ENCODE data around the gene RGS7.
"Not testable (repeated sequence)": the region's sequence is repeated elsewhere in the genome, so short reads cannot be mapped to it uniquely, and the experiment has no call there.

Gene RGS7

DNA sequence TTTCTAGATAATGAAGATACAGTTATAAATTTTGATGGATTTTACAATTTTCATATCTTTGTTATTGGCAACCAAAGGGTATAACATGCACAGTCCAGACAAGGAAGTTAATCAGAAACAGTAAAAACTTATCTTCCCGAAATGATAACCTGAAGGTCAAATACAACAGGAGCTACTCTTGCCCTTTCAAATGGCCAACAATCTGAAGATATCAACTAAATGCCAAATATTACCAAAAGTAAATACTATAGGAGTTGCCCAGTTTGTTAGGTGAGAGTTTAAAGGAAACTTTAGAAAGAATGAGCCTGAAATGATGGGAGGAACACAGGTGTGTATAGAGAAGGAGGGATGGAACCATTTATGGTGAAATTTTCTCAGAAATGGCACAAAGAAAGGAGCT is 153.2 kb downstream of the RGS7 start:
- no peak for DNase-seq

DNA sequence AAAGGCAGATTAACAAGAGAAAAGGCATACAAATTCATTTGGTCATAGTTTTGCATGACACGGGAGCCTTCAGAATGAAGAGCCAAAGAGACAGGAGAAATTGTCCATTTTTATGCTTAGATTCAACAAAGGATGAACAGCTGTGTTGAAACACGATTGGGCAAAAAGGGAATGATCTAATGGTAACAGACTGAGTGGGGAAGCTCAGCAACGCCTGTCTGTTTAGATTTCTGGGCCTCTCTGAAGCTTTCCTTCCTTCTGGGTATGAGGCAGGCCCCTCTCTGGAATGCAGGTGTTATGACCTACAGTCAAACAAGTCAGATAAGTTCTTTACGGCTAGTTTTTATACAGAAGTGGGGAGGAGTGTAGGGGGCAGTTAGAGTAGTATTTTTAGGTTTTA is 154.6 kb downstream of the RGS7 start:
- no peak for DNase-seq

DNA sequence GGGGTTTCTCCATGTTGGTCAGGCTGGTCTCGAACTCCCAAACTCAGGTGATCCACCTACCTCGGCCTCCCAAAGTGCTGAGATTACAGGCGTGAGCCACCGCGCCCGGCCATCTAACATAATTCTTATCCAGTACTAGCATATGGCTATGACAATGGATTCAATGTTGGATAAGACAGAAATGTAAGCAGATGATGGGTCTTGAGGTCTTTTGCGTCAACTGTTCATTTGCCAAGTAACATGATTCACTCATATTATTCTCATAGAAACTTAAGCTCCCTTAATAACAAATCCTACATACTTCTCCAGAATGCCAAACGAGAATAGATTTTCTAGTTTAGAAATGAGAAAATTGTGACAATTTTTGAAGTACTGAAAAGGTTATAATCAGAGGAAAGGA is 170.3 kb downstream of the RGS7 start:
- DNase-seq, result no peak

DNA sequence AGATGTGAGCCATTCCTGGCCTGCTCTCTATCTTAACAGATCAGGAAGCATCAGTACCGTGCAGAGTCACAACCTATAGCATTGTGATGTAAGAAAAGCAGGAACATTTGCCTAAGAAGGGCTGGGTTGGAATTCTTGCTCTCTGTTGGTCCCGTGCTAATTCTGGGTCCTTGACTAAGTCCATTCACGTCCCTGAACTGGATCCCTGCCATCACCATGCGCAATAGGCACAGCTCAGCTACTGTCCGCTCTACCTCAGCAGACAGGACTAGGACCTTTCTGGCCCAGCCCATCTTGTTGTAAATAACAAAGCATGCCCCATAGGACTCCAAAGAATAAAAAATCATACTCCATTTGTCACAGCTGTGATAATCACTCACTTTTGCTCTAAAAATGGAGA is 175.0 kb downstream of the RGS7 start:
- DNase-seq, result no peak

DNA sequence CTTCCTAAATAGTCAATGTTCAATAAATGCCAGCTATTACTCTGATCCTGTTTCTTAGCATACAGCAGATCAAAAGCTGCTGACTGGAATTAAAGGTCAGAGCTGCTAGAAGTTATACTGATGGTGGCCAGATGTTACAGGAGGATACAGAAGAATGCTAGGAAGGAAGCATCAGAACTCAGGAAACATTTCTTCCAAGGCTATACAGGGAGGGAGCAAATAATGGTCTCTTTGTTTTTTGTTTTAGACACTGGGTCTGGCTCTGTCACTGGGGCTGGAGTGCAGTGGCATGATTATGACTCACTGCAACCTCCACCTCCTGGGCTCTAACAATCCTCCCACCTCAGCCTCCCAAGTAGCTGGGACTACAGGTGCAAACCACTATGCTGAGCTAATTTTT is 175.5 kb downstream of the RGS7 start:
- no peak for DNase-seq

DNA sequence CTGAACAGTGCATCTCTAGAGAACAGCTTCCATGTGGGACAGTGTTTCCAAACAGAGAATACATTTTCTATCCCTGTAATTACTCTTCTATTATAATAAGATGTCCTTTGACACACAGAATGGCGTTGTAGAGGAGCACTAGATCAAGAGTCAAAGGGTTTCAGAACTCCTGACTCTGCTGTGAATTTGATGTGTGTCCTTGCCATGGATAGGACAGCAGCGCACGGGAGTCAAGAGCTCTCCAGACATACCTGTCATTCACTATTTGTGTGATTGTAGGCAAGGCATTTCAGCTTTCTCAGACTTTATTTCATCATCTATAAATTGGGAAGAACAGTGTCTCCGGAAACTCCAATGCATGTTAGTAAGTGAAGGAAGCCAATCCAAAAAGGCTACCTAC is 176.4 kb downstream of the RGS7 start:
- no peak for DNase-seq

DNA sequence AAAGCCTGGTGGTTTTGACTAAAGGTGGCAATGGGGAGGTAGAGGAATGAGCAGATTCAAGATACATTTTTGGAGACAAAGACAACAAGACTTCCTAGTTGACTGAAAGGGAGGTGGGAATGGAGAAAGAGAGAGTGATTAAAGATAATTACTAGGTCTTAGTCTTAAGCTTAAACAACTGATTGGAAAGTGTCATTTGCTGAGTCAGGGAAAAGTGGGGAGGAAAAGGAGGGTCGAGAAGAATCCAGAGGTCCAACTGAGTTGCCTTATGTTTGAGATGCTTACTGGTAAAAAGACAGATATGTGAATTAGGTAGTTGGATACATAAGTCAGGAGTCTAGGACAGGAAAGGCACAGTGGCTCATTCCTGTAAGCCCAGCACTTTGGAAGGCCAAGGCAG is 179.3 kb downstream of the RGS7 start:
- no peak for DNase-seq

DNA sequence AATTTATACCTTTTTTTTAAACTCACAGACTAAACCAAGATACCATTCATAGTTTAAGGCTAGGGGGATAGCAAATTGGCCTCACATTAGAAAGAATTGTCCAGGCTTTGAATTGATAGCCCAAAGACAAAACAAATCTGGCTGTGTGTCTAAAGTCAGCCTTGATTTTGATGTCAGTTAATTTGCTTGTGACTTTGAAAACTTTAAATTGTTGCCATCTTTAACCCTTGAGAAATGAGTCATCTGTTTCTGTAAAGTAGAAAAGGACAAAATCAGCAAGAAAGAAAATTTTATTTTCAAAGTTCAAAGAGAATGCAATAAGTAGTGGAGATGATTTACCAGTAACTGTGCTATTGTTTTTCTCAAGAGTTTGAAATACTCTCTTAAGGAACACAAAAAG is 184.5 kb downstream of the RGS7 start:
- no peak for DNase-seq

DNA sequence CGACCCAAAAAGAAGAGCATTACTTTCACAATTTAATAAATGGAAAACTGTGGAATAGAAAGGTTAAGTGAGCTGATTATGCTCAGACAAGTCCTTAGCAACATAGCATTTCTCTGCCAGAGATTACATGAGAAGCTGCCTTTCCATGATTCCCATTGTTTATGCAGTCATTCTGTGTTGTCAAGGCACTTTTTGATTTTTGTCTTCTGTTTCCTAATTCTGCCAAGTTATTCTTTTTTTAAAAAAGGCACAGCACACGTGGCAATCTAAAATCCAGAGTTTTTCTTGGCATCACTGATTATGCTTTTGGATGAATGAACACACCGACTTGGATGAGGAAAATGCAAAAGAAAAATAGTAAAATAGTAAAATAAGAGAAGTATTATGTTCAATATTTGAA is 185.0 kb downstream of the RGS7 start:
- no peak for DNase-seq

DNA sequence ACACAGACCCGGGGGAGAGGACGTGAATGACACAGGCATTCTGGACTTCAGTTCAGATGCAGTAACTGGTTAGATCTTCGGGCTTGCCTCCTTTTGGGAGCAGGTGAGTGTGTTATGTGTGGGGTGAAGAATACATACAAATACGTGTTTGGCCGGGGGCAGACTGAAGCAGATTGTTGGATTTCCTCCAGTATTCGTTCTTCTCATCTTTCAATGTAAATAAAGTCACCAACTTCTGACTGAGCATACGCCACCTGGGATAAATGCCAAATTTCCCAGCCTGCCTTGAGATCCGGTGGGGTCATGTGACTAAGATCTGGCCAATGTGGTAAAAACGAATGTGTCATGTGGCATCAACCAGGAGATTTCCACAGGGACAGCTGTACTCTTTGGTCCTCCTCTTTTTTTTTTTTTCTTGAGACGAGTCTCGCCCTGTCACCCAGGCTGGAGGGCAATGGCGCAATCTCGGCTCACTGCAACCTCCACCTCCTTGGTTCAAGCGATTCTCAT is 189.8 kb downstream of the RGS7 start:
- DNase-seq, result no peak

DNA sequence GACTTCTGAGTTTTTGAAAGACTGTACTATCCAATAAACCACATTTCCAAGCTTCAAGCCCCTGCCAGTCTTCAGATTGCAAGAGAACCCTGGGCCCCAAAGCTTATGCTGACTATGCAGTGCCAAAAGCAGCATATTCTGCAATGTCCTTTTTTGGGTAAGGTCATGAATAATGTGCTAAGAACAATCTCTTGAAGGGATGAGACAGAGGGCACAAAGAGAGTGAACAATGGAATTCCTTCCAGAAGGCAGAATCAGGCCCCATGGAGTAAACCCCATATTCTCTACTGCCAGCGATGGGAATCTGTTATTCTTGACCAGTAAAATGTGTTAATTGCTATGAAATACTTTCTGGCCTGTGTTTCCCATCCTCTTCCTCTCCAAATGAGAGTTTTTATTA is 190.4 kb downstream of the RGS7 start:
- DNase-seq, result no peak

DNA sequence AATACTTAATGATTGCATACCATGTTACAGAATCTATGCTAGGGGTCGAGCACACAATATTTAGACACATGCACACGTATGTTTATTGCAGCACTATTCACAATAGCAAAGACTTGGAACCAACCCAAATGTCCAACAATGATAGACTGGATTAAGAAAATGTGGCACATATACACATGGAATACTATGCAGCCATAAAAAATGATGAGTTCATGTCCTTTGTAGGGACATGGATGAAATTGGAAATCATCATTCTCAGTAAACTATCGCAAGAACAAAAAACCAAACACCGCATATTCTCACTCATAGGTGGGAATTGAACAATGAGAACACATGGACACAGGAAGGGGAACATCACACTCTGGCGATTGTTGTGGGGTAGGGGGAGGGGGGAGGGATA is 191.7 kb downstream of the RGS7 start:
- DNase-seq, result not testable (repeated sequence)

DNA sequence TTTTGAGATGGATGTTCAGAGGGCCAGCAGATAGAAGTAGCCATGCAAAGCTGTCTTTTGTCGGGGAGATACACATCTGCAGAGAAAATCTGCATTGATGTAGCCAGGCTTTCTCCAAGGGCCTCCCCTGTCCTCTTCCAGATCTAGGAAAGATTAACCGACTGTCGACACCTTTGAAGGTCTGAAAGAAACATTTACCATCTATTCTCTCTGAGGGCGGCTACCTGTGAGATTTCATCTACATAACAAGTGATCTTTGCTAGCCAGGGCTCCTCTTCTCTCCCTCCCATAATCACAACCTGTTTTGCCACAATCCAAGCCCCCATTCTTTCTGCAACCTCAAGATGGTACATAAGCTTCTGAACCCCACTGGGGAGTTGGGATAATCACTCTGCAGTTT is 193.6 kb downstream of the RGS7 start:
- DNase-seq, result no peak

DNA sequence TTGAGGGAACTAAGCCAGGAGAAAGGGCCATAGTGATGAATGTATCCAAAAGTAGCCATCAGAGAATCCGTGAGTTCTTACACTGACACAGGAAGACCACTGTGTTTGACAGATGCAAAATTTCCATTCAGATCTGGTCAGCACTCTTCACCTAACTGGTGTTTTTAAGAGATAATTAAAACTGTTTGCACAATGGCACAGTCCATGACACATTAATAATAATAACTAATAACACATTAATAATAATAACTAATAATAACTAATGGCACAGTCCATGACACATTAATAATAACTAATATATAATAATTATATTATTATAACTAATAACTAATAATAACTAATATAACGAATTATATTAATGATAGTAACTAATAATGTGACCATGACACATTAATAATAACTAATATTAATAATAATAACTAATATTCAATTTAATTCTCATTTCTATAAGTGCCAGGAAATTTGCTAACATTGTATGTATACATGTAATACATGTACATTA is 195.8 kb downstream of the RGS7 start:
- no peak for DNase-seq

DNA sequence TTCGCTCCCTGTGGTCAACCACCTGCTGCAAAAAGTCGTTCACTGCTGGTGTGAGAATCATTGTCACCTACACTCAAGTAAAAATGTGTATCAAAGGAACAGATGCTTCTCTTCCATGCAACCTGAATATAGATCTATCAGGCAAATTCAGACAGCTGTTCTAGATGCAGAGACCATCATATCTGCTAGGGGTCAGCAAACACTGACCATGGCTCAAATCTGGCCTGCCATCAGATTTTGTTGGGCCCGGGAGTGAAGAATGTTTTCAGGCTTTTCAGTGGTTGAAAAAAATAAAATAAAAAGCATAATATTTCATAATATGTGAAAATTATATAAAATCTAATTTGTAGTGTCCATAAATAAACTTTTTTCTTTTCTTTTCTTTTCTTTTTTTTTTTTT is 199.6 kb downstream of the RGS7 start:
- no peak for DNase-seq

DNA sequence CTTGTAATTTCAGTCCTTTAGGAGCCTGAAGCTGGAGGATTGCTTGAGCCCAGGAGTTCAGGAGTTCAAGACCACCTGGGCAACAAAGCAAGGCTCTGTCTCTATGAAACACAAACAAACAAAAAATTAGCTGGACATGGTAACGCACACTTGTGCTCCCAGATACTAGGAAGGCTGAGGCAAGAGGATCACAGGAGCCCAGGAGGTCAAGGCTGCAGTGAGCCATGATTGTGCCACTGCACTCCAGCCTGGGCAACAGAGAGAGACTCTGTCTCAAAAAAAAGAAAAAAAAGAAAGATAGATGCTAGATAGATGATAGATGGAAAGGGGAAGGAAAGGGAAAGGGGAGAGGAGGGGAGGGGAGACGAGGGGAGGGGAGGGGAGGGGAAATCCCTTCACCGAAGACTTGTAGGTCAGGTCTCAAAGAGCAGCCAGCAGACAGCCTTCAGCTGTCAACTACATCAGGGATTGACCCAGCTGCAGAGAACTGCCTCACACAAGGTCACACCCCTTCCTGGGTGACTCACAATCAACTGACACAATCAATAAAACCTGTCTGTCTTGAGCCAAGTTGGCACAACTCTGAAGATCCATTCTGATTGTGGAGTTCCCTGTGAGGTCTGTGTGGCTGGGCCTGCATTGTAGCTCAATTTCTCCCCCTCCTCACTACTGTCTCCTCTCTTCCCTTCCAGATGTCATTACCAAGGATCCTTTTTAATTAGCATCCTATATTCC is 200.6 kb downstream of the RGS7 start:
- DNase-seq, result no peak

DNA sequence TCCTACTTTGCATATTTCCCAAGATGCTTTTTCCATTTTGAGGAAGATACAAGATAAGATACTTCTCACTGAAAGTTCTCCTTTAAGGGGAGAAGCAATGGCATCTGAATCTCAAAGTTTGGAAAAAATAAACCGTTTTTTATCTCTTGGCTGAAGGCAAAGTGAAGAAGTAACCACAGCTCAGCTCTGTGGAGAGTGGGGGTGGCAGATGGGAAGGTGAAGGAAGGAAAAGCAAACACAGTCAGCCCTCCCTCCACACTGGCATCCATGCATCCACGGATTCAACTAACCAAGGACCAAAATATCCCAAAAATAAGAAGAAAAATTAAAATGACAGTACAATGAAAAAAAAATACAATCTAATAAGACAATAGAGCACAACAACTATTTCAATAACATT is 211.1 kb downstream of the RGS7 start:
- DNase-seq, result no peak

DNA sequence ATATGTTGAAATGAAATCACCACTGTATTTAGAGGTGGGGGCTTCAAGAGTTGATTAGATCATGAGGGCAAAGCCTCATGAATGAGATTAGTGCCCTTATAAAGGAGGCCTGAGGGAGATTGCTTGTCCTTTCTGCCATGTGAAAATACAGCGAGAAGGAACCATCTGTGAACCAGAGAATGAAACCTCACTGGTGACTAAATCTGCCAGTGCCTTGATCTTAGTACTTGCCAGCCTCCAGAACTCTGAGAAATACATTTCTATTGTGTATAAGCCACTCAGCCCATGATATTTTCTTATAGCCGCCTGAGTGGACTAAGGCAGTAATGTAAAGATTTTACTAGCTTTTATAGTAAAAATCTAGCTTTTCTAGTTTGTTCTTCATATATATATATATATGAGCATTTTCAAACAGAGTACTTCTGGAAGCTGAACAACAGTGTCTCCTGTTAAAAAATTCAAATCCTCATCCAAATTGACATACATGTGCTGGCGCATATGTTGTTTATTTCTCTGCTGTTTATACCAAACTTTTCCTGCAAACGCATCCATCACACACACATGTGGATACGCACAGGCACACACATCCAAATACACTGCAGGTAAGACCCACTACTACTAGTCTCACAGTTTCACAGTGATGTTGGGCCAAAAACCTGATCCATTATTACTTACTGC is 213.1 kb downstream of the RGS7 start:
- no peak for DNase-seq

DNA sequence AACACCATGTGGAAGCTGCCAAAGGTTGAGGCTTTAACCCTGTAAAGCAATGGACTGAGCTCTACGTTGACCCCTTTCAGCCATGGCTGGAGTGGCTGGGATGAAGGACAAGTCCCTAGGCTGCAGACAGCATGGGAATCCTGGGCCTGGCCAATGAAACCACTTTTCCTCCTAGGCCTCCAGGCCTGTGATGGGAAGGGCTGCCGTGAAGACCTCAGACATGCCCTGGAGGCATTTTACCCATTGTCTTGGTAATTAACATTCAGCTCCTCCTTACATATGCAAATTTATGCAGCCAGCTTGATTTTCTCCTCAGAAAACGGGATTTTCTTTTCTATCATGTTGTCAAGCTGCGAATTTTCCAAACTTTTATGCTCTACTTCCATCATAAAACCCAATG is 214.5 kb downstream of the RGS7 start:
- DNase-seq, result no peak

DNA sequence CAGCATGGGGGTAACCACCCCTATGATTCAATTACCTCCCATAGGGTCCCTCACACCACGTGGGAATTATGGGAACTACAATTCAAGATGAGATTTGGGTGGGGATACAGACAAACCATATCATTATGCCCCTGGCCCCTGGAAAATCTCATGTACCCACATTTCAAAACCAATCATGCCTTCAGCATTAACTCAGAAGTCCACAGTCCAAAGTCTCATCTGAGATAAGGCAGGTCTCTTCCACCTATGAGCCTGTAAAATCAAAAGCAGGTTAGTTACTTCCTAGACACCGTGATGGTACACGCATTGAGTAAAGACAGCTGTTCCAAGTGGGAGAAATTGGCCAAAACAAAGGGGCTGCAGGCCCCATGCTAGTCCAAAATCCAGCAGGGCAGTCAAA is 215.4 kb downstream of the RGS7 start:
- not testable (repeated sequence) for DNase-seq

DNA sequence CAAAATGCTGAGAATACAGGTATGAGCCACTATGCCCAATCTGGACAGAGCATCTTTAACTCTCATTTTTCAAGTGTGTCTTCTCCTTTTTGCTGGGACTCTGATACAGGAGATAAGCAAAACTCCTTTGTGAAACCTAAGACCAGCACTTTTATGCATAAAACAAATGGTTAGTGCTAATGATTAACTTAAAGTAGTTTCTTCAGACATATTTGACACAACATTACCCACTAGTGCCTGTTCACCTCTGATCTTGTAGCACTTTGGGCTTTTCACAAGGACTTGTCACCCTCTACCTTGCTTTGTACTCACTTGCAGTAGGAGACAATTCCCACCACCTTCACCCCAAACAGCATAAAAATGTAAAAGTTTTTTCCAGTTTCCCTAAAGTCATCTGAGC is 216.3 kb downstream of the RGS7 start:
- DNase-seq, result no peak

DNA sequence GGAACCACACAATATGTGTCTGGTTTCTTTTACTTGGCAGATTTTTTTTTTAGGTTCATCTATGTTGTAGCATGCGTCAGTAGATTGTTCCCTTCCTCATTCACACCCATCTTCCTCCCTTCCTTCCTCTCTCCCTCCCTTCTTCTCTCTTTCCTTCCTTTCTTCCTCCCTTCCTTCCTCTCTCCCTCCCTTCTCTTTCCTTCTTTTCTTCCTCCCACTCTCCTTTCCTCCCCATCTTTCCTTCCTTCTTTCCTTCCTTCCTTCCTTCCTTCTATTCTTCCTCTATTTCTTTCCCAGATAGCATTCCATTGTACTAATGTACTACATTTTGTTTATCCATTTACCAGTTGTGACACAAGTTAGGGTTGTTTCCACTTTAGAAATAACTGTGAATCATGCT is 218.0 kb downstream of the RGS7 start:
- no peak for DNase-seq

DNA sequence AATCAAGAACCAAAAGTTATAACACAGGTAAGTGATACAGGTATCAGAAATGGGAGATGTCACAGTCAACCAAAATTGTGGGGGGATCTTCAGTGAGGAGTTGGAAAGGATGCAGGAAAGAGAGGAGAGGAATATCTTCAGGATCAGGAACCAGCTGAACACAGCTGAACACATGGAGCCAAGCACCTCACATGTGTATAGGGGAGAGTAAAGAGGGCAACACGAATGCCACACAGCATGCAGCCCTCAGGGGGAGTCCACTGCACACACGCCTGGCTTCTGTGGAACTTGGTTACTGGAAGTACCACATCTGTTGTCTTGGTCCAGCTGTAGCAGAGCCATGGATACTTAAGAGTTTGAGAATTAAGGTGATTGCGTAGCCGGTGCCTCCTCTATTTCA is 218.8 kb downstream of the RGS7 start:
- no peak for DNase-seq

DNA sequence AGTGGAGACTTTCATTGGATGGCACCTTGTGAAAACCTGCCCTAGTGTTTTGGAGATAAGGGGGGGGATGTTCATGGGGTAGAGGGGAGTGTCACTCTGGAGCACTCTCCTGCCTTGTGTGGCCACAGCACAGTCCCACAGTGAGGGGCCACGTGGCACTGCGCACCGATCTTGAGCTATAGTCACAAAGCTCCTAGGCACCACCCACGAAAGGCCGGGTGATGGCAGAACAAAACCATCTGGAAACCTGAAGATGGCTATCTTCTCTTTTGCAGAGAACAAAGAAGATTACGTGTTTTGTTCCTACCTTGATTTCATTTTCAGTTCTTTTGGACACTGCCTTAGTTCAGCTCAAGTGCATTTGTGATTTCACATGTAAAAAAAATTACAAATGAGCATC is 220.6 kb downstream of the RGS7 start:
- no peak for DNase-seq

Data from DMS79 (cell line).